GM21528 (cell line): Measurements from ENCODE around the gene KLHL35.

ENCODE experiments used
- ATAC-seq: cut with Tn5 transposase; IDR thresholded peaks from one replicate; pipeline ENCODE4 v1.9.1; 2021; ENCODE audit warnings: mild to moderate bottlenecking, moderate library complexity; ENCODE audit not compliant: unreplicated experiment, low FRiP score

The KLHL35 gene

DNA sequence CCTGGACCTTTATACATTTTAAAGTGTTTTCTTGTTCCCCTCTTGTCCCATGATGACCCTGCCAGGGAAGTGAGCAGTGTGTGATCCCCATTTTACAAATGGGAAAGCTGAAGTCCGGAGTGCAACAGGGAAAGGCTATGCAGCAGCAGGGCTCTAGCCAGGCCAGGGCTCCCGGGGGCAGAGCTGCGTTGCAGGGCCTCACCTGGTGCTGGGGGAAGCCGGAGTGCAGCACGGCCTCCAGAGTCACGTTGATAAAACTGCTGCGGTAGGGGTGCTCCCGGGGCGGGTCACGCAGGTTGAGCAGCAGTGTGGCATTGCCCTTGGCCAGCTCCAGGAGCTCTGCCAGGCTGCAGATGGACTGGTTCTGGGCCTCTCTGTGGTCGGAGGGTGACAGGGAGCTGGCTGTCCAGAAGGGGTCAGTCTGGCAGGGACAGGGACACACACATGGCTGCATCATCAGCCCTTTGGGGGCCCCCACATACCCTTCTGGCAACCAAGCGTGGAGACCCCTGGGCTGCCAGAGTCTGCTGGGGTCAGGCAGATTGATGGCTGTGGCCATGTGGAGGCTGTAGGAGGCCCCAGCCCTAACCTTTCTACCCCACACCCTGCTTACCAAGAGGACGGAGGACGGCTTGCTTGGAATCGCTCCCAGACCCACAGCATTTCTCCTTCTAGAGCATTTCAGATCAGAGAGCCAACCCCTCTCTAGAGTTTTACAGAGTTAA is 9.3 kb upstream of the KLHL35 start:
- ATAC-seq, result no peak

- ATAC-seq, result no peak
Observed at GRCh38 chr11:75441804-75442132, 8.8 kb upstream of the KLHL35 start.

DNA sequence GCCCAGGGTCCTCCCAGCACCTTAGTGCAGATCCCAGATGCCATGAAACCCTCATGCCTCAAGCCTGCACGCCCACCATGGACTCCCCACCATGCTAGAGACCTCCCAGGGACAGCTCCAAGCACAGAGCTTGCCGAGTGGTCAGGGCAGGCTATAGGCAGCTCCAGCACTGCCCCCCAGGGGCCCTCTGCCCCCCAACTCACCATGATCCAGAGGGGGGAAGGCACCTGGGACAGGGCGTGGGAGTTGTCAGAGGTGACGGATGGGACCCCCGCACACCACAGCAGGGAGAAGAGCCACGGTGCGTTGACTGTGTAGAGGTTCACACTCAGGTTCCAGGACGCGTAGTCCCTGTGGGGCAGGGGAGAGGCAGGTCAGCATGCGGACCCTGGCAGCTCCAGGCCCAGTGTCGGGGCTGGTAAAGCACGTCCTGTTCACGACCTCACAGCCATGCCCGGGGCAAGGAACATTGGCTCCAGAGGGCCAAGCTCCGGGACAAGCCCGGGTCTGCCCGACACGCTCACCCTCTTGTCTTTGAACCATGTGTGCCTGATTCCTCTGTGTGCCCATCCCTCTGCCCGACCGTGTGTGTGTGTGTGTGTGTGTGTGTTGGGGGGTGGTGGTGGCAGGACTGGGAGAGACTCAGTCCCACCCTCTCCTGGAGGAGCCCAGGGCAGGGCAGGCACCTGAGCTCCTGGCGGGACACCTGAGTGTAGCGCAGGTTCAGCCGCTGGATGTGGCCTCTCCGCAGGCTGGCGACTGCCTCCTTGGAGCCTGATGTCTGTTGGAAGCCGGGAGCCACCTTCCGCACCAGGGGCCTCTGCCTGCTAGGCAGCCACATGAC is 8.2 kb upstream of the KLHL35 start:
- no peak for ATAC-seq

DNA sequence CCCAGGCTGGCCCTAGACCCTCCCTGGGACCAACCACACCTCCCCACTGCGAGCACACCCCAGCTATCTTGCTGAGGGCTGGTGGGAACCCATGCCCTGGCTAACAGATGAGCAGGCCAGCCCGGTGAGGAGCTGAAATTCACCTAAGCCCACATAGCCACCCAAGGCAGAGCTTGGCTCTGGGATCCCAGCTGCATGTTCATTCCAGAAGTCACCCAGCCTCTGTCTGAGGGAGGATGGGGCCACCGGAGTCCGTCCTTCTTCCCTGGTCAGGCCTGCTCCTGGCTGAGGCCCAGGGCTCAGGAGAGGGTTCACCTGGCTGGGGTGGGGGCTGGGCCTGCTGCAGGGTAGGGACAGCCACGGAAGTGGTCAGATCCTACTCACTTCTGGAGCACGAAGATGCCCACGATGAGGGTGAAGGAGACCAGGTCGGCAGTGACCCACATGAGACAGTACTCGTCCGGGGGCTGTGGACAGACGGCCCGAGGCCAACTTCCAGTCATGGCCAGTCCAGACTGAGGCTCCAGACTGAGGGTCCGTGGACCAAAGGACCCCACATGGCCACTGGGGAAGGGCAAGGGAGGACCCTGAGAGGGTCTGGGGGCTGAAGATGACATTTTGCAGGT is 6.6 kb upstream of the KLHL35 start:
- no peak for ATAC-seq

- ATAC-seq, result no peak
Observed at GRCh38 chr11:75439026-75439425, 6.0 kb upstream of the KLHL35 start.

DNA sequence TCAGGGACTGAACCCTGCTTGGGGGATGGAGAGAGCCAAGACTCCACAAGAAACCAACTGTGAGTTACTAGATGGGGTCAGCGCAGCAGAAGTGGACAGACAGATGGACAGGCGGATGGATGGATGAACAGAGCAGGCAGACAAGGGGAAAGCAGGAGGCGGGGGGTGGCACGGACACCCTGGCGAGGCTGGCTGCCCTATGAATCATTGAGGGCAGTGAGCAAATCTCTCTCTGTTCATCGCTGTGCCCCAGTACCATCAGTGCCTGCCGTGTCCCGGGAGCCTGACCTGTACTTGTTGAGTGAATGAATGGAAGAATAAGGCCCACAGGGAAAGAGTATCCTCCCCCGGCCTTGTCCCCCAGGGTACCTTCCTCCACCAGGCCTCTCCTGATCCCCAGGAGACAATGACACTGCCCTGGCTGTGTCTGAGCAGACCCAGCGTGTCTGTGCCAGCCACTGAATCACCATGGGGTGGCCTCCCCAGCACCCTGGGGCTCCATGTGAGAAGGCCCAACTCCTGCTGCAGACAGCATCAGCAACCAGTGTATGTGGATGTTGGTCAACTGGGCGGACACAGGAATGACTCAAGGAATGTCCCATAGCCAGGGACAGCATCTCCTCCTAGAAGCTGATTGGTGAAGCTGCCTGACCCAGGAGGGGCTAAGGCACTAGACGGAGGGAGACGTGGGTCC is 5.1 kb upstream of the KLHL35 start:
- no peak for ATAC-seq

DNA sequence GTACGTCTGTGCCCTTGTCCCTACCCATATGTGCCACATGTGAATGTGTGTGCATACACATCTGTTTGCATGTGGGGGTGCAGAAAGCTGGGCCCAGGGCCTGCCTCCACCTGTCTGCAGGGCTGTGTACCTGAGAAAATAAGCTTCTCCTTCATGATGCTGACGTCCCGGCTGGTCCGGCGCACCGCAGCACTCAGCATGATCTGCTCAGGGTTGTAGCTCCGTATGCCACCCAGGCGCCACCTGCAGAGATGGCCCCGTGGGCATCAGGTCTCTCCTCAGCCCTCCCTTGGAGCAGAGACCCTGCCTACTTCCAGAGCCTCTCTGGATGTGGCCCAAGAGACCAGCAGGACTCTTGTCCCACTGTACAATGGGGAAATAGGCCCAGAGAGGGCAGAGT is 3.8 kb upstream of the KLHL35 start:
- ATAC-seq, result no peak

DNA sequence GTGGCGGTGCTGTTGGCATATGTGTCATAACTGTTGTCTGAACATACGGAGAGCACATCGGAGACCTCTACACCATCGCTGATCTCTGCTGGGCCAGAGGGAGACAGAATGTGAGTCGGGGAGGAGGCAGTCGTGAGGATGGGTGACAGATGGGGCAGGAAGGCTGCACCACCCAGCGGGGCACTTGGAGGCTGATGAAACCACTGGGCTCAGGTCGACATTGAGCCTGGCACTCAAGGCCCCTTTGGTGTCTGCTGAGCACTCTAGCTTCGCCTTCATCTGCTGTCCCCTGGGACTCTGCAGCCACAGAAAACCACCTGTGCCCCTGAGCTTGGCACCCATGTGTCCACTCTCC is 2.5 kb upstream of the KLHL35 start:
- no peak for ATAC-seq

GRCh38 chr11:75434886-75435570 is 2.0 kb upstream of the KLHL35 start:
- no peak for ATAC-seq

DNA sequence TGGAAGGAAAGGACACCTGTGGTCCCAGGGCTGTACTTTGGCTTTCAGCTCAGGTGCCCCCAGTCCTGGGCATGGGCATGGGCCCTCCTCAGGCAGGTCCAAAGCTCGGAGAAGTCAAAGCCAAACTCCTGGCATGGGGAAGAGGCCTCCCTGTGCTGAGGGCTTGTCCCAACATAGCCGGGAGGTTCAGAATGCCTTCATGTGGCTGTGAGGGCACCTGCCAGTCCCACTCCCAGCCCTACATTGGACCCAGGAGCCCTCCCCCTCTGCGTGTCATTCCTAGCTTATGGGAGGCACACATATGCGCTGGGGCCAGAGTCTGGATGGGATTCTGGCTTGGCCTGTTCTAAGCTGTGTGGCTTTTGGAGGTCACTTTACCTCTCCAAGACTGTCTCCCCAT is 1.0 kb upstream of the KLHL35 start:
- no peak for ATAC-seq

GRCh38 chr11:75433443-75433842 is 440 bp upstream of the KLHL35 start:
- no peak for ATAC-seq

DNA sequence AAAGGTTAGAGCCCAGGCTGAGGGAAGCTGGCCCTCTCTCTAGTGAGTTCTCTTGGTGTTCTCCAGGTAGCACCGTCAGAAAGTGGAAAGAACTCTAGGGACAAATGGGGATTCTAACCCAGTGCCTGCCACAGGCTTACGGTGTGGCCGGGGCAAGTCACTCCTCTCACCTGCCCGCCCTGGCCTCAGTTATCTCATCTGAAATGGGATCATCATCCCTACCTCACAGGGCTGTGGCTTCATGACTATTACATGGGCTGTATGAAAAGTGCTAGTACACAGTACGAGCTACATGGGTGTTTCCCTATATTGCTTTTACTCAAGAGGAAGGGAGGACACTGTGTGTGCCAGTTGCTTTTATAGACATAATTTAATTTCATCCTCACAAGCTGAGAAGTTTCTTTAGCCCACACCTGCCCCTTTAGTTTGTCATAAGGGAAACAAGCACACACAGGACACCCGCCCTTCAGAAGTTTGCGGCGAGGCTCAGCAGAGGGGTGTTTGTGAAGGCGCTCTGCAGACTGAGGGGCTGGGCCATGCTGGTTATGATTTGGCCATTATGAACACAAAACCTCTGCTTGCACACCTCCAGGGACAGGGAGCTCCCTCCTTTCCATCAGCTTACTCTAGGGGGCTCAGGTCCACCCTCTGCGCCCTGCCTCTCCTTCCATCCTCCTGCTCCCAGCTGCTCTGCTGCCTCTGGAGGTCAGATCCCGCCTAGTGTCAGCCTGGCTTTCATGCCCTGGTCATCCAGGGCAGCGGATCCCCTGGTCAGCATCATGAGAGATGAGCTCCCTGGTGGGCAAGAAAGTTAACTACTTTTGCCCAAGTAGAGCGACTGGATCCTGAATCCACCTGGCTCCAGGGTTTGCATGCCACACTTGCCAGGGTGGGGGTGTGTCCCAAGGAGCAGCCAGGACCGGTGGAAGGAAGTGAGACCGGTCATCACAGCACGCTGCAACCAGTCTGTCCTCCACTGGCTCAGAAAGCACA is 1.2 kb downstream of the KLHL35 start:
- ATAC-seq, result no peak

DNA sequence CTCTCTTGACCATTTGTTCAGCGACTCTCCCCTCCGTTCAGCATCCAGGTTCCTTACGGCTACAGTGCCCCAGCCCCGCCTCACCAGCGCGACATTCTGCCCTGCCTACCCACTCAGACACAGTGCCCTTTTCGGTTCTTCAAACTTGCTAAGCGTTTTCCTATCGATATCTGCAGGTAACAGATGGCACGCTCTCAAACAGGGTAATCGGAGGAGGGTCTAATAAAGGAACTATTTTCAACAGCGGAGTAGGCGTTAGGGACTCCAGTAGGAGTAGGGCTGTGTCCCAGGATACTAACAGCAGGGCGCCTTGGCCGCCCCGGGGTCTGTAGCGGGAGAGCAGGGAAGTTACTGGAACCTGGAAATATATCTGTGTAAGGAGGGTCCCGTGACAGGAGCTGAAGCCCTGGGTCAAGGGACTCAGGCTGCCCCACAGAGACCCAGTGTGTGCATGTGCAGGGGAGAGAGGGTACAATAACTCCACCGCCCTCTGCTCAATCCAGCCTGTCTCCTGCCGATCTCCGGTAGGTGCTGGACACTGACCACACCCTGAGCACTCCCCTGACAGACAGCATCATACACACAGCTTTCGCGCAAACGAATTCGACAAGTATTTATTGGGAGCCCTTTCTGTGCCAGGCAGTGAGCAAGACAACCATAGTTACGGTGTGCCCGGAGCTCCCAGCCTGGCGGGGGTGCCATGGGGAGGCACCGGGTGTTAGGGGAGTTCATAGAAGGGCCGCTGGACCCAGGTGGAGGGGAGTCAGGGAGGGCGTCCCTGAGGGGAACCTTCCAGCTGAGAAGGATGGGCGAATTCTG is 2.1 kb downstream of the KLHL35 start:
- ATAC-seq, result no peak

DNA sequence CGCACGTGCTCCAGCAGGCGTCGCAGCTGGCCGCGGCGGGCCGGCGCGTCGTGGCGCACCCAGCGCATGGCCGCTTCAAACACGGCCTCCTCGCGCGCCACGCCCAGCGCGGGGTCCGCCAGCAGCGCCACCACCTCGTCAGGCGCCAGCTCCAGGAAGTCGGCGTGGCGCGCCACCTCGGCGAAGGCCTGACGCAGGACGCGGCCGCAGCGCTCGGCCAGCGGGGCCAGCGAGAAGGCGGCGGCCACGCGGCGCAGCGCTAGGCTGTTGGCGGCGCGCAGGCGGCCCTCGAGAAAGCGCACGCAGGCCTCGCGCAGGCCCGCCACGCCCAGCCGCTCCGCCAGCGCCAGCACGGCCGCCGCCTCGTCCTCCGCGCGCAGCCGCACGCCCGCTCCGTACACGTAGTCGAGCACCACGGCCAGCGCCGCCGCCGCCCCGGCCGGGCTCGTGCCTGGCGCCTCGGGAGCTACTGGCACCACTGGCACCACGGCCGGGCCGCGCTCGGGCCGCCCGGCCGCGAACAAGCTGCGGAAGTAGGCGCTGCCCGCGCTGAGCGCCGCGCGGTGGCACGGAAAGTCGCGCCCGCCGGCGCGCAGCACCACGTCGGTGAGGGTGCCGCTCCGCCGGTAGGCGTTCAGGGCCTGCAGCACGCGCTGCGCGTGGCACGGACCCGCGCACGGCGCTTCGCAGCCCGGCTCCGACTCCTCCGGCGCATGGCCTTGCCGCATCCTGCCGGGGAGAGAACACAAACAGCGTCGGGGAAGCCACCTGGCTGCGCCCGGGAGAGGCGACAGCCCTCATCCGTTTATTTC is 2.9 kb downstream of the KLHL35 start:
- no peak for ATAC-seq

GRCh38 chr11:75429641-75429901 is 3.4 kb downstream of the KLHL35 start:
- ATAC-seq, result no peak

- ATAC-seq, result no peak
Observed at GRCh38 chr11:75428989-75429640, 3.9 kb downstream of the KLHL35 start.

DNA sequence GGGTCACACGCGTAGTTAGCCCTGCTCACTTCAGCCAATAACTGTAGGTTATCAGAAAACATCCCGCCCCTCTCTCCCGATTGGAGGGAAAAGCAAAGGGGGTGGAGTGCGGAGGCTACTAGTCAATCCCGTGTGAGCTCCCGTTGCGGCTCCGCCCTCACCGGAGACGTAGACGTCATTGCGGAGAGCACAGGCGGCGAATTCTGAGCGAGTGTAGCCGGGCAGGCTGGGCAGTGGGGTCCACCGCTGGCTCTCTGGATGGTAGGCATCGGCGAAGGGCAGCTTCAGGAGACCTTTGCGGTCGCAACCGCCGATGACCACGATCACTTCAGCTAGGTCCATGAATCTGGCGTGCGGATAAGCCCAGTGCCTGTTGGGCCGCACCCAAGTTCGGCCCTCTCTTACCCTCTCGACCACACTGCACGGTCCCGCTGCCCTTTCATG is 4.7 kb downstream of the KLHL35 start:
- no peak for ATAC-seq
